ENCODE results near the gene NNT. TPM values are rescaled to one million over a fixed set of nuclear protein-coding genes. Genes with fewer than 3 reads are reported as not detected.

NNT gene
- total RNA-seq, 1 donor from 2014 or later: 32.9 TPM

GRCh38 chr5:43581398-43581797 lies 21.6 kb upstream of the NNT start:
- Histone ChIP-seq H3K4me3 (ENCODE audit: low read depth, low read length) (no peak overlapping the region), H3K36me3 (ENCODE audit: control insufficient read depth, insufficient read depth, low read length) (no peaks in the 10 kb centered on the region), H3K27me3 (ENCODE audit: control insufficient read depth, insufficient read depth, low read length) (no peaks in the 10 kb centered on the region)
- FAIRE-seq: no peak
- DNase-seq (ENCODE audit: low read depth): no peak
- TF ChIP-seq CTCF (IDR thresholded peaks at IDR 0.05; ENCODE audit: insufficient read depth, low read length, severe bottlenecking): no peak

- no peak for TF ChIP-seq CTCF (IDR thresholded peaks at IDR 0.05; ENCODE audit: insufficient read depth, low read length, severe bottlenecking)
Measured at GRCh38 chr5:43582082-43583005, 20.6 kb upstream of the NNT start.

GRCh38 chr5:43583724-43584123 lies 19.3 kb upstream of the NNT start:
- Histone ChIP-seq H3K4me3 (ENCODE audit: low read depth, low read length) (no peak overlapping the region), H3K36me3 (ENCODE audit: control insufficient read depth, insufficient read depth, low read length) (no peaks in the 10 kb centered on the region), H3K27me3 (ENCODE audit: control insufficient read depth, insufficient read depth, low read length) (no peaks in the 10 kb centered on the region)
- TF ChIP-seq CTCF (IDR thresholded peaks at IDR 0.05; ENCODE audit: insufficient read depth, low read length, severe bottlenecking): no peak
- DNase-seq (ENCODE audit: low read depth) (no peak), FAIRE-seq (no peak)

More at GRCh38 chr5:43582082-43583005, 20.6 kb upstream of the NNT start:
- Histone ChIP-seq H3K4me3 (ENCODE audit: low read depth, low read length) (no peak overlapping the region), H3K36me3 (ENCODE audit: control insufficient read depth, insufficient read depth, low read length) (no peaks in the 10 kb centered on the region), H3K27me3 (ENCODE audit: control insufficient read depth, insufficient read depth, low read length) (no peaks in the 10 kb centered on the region)
- DNase-seq (ENCODE audit: low read depth) (no peak), FAIRE-seq (no peak)

GRCh38 chr5:43584166-43584699 lies 18.7 kb upstream of the NNT start:
- FAIRE-seq: no peak
- no peak for DNase-seq (ENCODE audit: low read depth)
- H3K36me3 ChIP-seq (ENCODE audit: control insufficient read depth, insufficient read depth, low read length): no peaks in the 10 kb centered on the region
- no peak overlapping the region for H3K4me3 ChIP-seq (ENCODE audit: low read depth, low read length)
- no peak for TF ChIP-seq CTCF (IDR thresholded peaks at IDR 0.05; ENCODE audit: insufficient read depth, low read length, severe bottlenecking)
- H3K27me3 ChIP-seq (ENCODE audit: control insufficient read depth, insufficient read depth, low read length): no peaks in the 10 kb centered on the region

GRCh38 chr5:43588842-43589241 lies 14.1 kb upstream of the NNT start:
- no peak for TF ChIP-seq CTCF (IDR thresholded peaks at IDR 0.05; ENCODE audit: insufficient read depth, low read length, severe bottlenecking)
- no peaks in the 10 kb centered on the region for H3K27me3 ChIP-seq (ENCODE audit: control insufficient read depth, insufficient read depth, low read length)
- no peak overlapping the region for H3K4me3 ChIP-seq (ENCODE audit: low read depth, low read length)
- no peaks in the 10 kb centered on the region for H3K36me3 ChIP-seq (ENCODE audit: control insufficient read depth, insufficient read depth, low read length)
- DNase-seq (ENCODE audit: low read depth) (no peak), FAIRE-seq (no peak)

Data from bronchial epithelial cell (primary cell).